Gastrocnemius medialis (tissue), 4 donors: ENCODE measurements around the gene ITGAE. TPM values are rescaled to one million over a fixed set of nuclear protein-coding genes. Genes with fewer than 3 reads are reported as not detected.
A peak's percentile ranks its signal among the peaks of the same experiment; 100 is the strongest.

Experiments
- ATAC-seq, 2 donors: fragments of 150-250 bp; one replicate each; pipeline ENCODE4 v1.9.1; 2016
- DNase-seq, 2 donors: peaks; one replicate each; pipeline ENCODE4 v3.0.0-alpha.2; 2019
- H3K27ac ChIP-seq, 4 donors: fragments of 200-600 bp; sonication (generic); 1 replicate in 1 of 4; 2 replicates in 3 of 4; pipeline ENCODE4 v1.5.1; 2016 to 2018; ENCODE audit warnings: mild to moderate bottlenecking in 2 of 4, moderate library complexity in 1 of 4
- H3K27me3 ChIP-seq, 3 donors: fragments of 200-600 bp; sonication (generic) in 2 of 3; 1 replicate in 1 of 3; 2 replicates in 2 of 3; pipeline versions ENCODE4 v1.5.1 to v1.6.0; 2016 to 2019; ENCODE audit warnings: mild to moderate bottlenecking in 1 of 3, moderate library complexity in 1 of 3
- H3K36me3 ChIP-seq, 2 donors: fragments of 200-600 bp; sonication (generic) in 1 of 2; one replicate each; pipeline ENCODE4 v1.5.1; 2017 to 2018
- H3K4me1 ChIP-seq, 2 donors: fragments of 200-600 bp; sonication (generic) in 1 of 2; one replicate each; pipeline ENCODE4 v1.5.1; 2016 to 2017; ENCODE audit warnings: mild to moderate bottlenecking in 2 of 2
- H3K4me3 ChIP-seq, 4 donors: fragments of 200-600 bp; sonication (generic) in 3 of 4; 1 replicate in 1 of 4; 2 replicates in 3 of 4; pipeline ENCODE4 v1.5.1; 2016 to 2019; ENCODE audit warnings: mild to moderate bottlenecking in 2 of 4
- H3K9me3 ChIP-seq, 3 donors: fragments of 200-600 bp; sonication (generic) in 2 of 3; 1 replicate in 1 of 3; 2 replicates in 2 of 3; pipeline ENCODE4 v1.5.1; 2016 to 2019
- CTCF ChIP-seq, 5 experiments: fragments of 450-650 bp in 3 of 5; fragments of 200-600 bp in 2 of 5; sonication (generic) in 2 of 5; IDR thresholded peaks in 4 of 5; conservative IDR thresholded peaks in 1 of 5; 1 replicate in 4 of 5; 2 replicates in 1 of 5; pipeline ENCODE4 v1.5.1; 2016 to 2019; ENCODE audit warnings: antibody characterized with exemption in 5 of 5, mild to moderate bottlenecking in 3 of 5, moderate library complexity in 3 of 5
- POLR2A ChIP-seq, 2 donors: fragments of 450-650 bp; IDR thresholded peaks; one replicate each; pipeline ENCODE4 v1.6.1; 2017; ENCODE audit warnings: antibody characterized with exemption in 2 of 2, mild to moderate bottlenecking in 2 of 2, moderate library complexity in 2 of 2
- in situ Hi-C, 4 donors: fragments of 200-750 bp; cut with MboI; loops; one replicate each; pipeline versions ENCODE4 v1.15.0 to v1.8.0; 2017; ENCODE audit warnings: low sequenced_read_pairs in 4 of 4
- intact Hi-C: fragments of 100-400 bp; cut with DNase I; formaldehyde crosslinking; loops from one replicate; pipeline ENCODE4 v1.15.1; 2023; ENCODE audit warnings: low total_unique reads
- total RNA-seq, 4 donors: library from RNA; depleted of rRNA; stranded (reverse); fragments of >200 nt; gene quantifications; one replicate each; pipeline versions ENCODE4 v1.1.0 to v1.2.3, GENCODE V29; 2016

Gene ITGAE
- total RNA-seq, 4 donors from 2014 or later, result 10.8 to 25.0 (median 23.5) TPM

DNA sequence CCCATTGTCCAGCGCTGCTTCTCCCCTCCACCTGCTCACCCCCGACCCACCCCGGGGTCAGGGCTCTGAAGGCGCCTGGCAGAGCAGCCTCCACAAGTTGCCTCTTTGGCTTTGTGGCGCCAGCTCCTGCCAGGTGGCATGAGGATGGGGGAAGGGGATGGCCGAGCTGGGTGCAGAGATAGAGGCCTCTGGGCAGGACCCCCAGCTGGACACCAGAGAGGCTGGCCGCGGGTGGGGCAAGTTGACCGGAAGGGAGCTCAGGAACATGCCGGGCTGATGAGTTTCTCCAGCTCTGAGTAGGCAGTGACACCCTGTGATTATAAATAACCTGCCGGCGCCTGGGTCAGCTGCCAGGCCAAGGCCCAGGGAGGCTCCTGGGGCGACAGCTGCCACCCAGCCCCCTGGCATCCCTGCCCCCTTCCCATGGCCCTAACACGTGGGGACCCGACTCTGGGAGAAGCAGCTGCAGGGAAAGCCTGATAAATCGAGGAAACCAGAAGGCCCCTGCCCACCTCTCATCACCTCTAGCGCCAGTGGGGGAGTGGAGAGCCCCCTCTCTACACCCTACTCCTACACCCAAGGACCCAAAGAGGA, 105.8 kb downstream of the ITGAE start:
- Histone ChIP-seq H3K36me3 (peaks cover 0 to 7% of the 10 kb centered on the region in 2 donors), H3K4me3 (peak overlapping the region; percentile 69 to 85 (median 73)), H3K4me1 (peaks cover 13 to 24% of the 10 kb centered on the region in 2 donors), H3K9me3 (no peaks in the 10 kb centered on the region), H3K27ac (peak overlapping the region; percentile 94 to 99 (median 96)), H3K27me3 (peaks cover 0 to 4% (median 0%) of the 10 kb centered on the region in 3 donors)
- in situ Hi-C loops (no loop called here), intact Hi-C loops (loop anchor here (1.0 kb wide), 1 partner anchor 59 kb away; the partner anchor contains the start of genes CTNS and SHPK)
- peak; percentile 86 to 94 for DNase-seq
- no peak for TF ChIP-seq CTCF (IDR thresholded peaks at IDR 0.05 in 4 of 5, conservative IDR thresholded peaks at IDR 0.05 in 1 of 5)
- TF ChIP-seq POLR2A (IDR thresholded peaks at IDR 0.05), result peak; percentile 70 to 72
- ATAC-seq, result peak; percentile 87 to 88

GRCh38 chr17:3693829-3694231, 107.2 kb downstream of the ITGAE start:
- peaks cover 13 to 24% of the 10 kb centered on the region in 2 donors for H3K4me1 ChIP-seq
- H3K27ac ChIP-seq, result peak overlapping the region; percentile 94 to 99 (median 96)
- DNase-seq (no peak), ATAC-seq (no peak)
- no peak overlapping the region for H3K4me3 ChIP-seq
- H3K9me3 ChIP-seq, result no peaks in the 10 kb centered on the region
- no peak for TF ChIP-seq CTCF (IDR thresholded peaks at IDR 0.05 in 4 of 5, conservative IDR thresholded peaks at IDR 0.05 in 1 of 5)
- TF ChIP-seq POLR2A (IDR thresholded peaks at IDR 0.05), result no peak
- in situ Hi-C loops (no loop called here), intact Hi-C loops (no loop called here)
- peaks cover 0 to 4% (median 0%) of the 10 kb centered on the region in 3 donors for H3K27me3 ChIP-seq
- peaks cover 0 to 16% of the 10 kb centered on the region in 2 donors for H3K36me3 ChIP-seq

- intact Hi-C loops (no loop called here), in situ Hi-C loops (no loop called here)
- no peak for DNase-seq
- Histone ChIP-seq H3K36me3 (peaks cover 0 to 16% of the 10 kb centered on the region in 2 donors), H3K9me3 (no peaks in the 10 kb centered on the region), H3K27me3 (peaks cover 0 to 4% (median 0%) of the 10 kb centered on the region in 3 donors), H3K27ac (peak overlapping the region; percentile 94 to 99 (median 96)), H3K4me1 (peaks cover 13 to 24% of the 10 kb centered on the region in 2 donors), H3K4me3 (no peak overlapping the region)
- no peak for TF ChIP-seq POLR2A (IDR thresholded peaks at IDR 0.05)
- TF ChIP-seq CTCF (IDR thresholded peaks at IDR 0.05 in 4 of 5, conservative IDR thresholded peaks at IDR 0.05 in 1 of 5), result no peak
- ATAC-seq, result no peak
Observed at GRCh38 chr17:3693141-3693540, 107.8 kb downstream of the ITGAE start.

GRCh38 chr17:3692346-3692745, 108.6 kb downstream of the ITGAE start:
- Histone ChIP-seq H3K9me3 (no peaks in the 10 kb centered on the region), H3K36me3 (peaks cover 0 to 16% of the 10 kb centered on the region in 2 donors), H3K27me3 (peaks cover 0 to 4% (median 0%) of the 10 kb centered on the region in 3 donors), H3K4me3 (no peak overlapping the region), H3K27ac (peak overlapping the region in 3 of 4 donors; percentile 94 to 97 (median 95)), H3K4me1 (peaks cover 13 to 24% of the 10 kb centered on the region in 2 donors)
- DNase-seq (no peak), ATAC-seq (no peak)
- in situ Hi-C loops, result no loop called here
- intact Hi-C loops, result no loop called here
- TF ChIP-seq POLR2A (IDR thresholded peaks at IDR 0.05), result no peak

GRCh38 chr17:3691617-3692067, 109.3 kb downstream of the ITGAE start:
- H3K4me1 ChIP-seq, result peaks cover 12 to 24% of the 10 kb centered on the region in 2 donors
- in situ Hi-C loops (no loop called here), intact Hi-C loops (no loop called here)
- TF ChIP-seq CTCF (IDR thresholded peaks at IDR 0.05 in 4 of 5, conservative IDR thresholded peaks at IDR 0.05 in 1 of 5) (peak in 1 of 5 experiments; percentile 11), POLR2A (IDR thresholded peaks at IDR 0.05) (no peak)
- no peak overlapping the region for H3K4me3 ChIP-seq
- no peaks in the 10 kb centered on the region for H3K27me3 ChIP-seq
- H3K9me3 ChIP-seq, result no peaks in the 10 kb centered on the region
- DNase-seq (no peak), ATAC-seq (no peak)
- peaks cover 0 to 16% of the 10 kb centered on the region in 2 donors for H3K36me3 ChIP-seq
- peak overlapping the region in 2 of 4 donors; percentile 10 to 14 for H3K27ac ChIP-seq
